ENCODE data around the gene IL18.

GRCh38 chr11:112128483-112129121 is 35.3 kb downstream of the IL18 start:
- TF ChIP-seq, protein P1, sequence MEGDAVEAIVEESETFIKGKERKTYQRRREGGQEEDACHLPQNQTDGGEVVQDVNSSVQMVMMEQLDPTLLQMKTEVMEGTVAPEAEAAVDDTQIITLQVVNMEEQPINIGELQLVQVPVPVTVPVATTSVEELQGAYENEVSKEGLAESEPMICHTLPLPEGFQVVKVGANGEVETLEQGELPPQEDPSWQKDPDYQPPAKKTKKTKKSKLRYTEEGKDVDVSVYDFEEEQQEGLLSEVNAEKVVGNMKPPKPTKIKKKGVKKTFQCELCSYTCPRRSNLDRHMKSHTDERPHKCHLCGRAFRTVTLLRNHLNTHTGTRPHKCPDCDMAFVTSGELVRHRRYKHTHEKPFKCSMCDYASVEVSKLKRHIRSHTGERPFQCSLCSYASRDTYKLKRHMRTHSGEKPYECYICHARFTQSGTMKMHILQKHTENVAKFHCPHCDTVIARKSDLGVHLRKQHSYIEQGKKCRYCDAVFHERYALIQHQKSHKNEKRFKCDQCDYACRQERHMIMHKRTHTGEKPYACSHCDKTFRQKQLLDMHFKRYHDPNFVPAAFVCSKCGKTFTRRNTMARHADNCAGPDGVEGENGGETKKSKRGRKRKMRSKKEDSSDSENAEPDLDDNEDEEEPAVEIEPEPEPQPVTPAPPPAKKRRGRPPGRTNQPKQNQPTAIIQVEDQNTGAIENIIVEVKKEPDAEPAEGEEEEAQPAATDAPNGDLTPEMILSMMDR (IDR thresholded peaks at IDR 0.05; ENCODE audit: poor library complexity, severe bottlenecking): no peak
- no peak for TF ChIP-seq EZH2 (IDR thresholded peaks at IDR 0.05; ENCODE audit: borderline replicate concordance, insufficient read depth, low read length, poor library complexity, severe bottlenecking)
